Measurements from ENCODE around the gene BICRAL. TPM values are rescaled to one million over a fixed set of nuclear protein-coding genes. Genes with fewer than 3 reads are reported as not detected.

BICRAL gene
- total and polyA plus RNA-seq, 9 of the 15 experiments (the other 6 are each of a cell fraction or from before 2014, with no cell fraction given): 1.2 to 11.9 (median 5.6) TPM

GRCh38 chr6:42745083-42745639 lies 36.7 kb upstream of the BICRAL start (continued):
- TF ChIP-seq ZNF395 (CRISPR knock-in tag; IDR thresholded peaks at IDR 0.05): 0 out of 2 replicates have a peak, but pooled peaks have one; percentile 42
- TF ChIP-seq NCOA4 (IDR thresholded peaks at IDR 0.05; ENCODE audit: partially characterized antibody): no peak
- no peak for TF ChIP-seq ZNF717 (CRISPR knock-in tag; IDR thresholded peaks at IDR 0.05)
- no peak for TF ChIP-seq TEAD4 (IDR thresholded peaks at IDR 0.05; ENCODE audit: low read length)
- TF ChIP-seq TEAD4 (CRISPR knock-in tag; IDR thresholded peaks at IDR 0.05; ENCODE audit: borderline replicate concordance): no peak
- peak; percentile 64; the same call in 1 of the 2 replicates for TF ChIP-seq IFI16 (CRISPR knock-in tag; IDR thresholded peaks at IDR 0.05)
- no peak for TF ChIP-seq ZNF79 (CRISPR knock-in tag; IDR thresholded peaks at IDR 0.05; ENCODE audit: low read depth)
- TF ChIP-seq ZNF253 (CRISPR knock-in tag; conservative IDR thresholded peaks at IDR 0.05): no peak
- TF ChIP-seq, protein P1, sequence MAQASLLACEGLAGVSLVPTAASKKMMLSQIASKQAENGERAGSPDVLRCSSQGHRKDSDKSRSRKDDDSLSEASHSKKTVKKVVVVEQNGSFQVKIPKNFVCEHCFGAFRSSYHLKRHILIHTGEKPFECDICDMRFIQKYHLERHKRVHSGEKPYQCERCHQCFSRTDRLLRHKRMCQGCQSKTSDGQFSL (CRISPR knock-in tag; IDR thresholded peaks at IDR 0.05): no peak
- TF ChIP-seq, protein P1 (tag; IDR thresholded peaks at IDR 0.05): 0 out of 4 replicates have a peak, but pooled peaks of 1 of the 2 experiments have one; percentile 42
- no peak for TF ChIP-seq ZNF212 (CRISPR knock-in tag; IDR thresholded peaks at IDR 0.05)
- TF ChIP-seq ELF4 (CRISPR knock-in tag; IDR thresholded peaks at IDR 0.05): no peak
- TF ChIP-seq ZNF41 (CRISPR knock-in tag; conservative IDR thresholded peaks at IDR 0.05): 0 out of 2 replicates have a peak, but pooled peaks have one; percentile 27
- TF ChIP-seq SIN3A (IDR thresholded peaks at IDR 0.05; ENCODE audit: borderline replicate concordance in 2 of 2, control insufficient read depth in 1 of 2, low read depth in 2 of 2, low read length in 2 of 2): peak; percentile 30 to 58; a peak in 1 of 4 replicates
- TF ChIP-seq YY1 (IDR thresholded peaks at IDR 0.05; ENCODE audit: borderline replicate concordance in 1 of 3, control insufficient read depth in 1 of 3, extremely low read depth in 1 of 3, insufficient read depth in 3 of 3, insufficient read length in 1 of 3, insufficient replicate concordance in 2 of 3, low read depth in 1 of 3, low read length in 2 of 3): peak in 1 of 3 experiments; percentile 21
- TF ChIP-seq PPARD (CRISPR knock-in tag; IDR thresholded peaks at IDR 0.05): peak; percentile 31; the same call in 1 of the 2 replicates
- TF ChIP-seq, protein P2, sequence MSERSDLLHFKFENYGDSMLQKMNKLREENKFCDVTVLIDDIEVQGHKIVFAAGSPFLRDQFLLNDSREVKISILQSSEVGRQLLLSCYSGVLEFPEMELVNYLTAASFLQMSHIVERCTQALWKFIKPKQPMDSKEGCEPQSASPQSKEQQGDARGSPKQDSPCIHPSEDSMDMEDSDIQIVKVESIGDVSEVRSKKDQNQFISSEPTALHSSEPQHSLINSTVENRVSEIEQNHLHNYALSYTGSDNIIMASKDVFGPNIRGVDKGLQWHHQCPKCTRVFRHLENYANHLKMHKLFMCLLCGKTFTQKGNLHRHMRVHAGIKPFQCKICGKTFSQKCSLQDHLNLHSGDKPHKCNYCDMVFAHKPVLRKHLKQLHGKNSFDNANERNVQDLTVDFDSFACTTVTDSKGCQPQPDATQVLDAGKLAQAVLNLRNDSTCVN (CRISPR knock-in tag; IDR thresholded peaks at IDR 0.05): 0 out of 2 replicates have a peak, but pooled peaks have one; percentile 47
- no peak for TF ChIP-seq FUS (optimal IDR thresholded peaks at IDR 0.05; ENCODE audit: low read depth, low read length)
- TF ChIP-seq C11orf30 (IDR thresholded peaks at IDR 0.05; ENCODE audit: low read depth): no peak
- TF ChIP-seq ZNF589 (CRISPR knock-in tag; IDR thresholded peaks at IDR 0.05; ENCODE audit: low read depth): no peak
- peak; percentile 54; the same call in 1 of the 2 replicates for TF ChIP-seq MTF1 (CRISPR knock-in tag; IDR thresholded peaks at IDR 0.05; ENCODE audit: borderline replicate concordance)
- TF ChIP-seq RBBP5 (IDR thresholded peaks at IDR 0.05; ENCODE audit: borderline replicate concordance, insufficient read depth, low read length, poor library complexity, severe bottlenecking): no peak
- TF ChIP-seq, protein P3, sequence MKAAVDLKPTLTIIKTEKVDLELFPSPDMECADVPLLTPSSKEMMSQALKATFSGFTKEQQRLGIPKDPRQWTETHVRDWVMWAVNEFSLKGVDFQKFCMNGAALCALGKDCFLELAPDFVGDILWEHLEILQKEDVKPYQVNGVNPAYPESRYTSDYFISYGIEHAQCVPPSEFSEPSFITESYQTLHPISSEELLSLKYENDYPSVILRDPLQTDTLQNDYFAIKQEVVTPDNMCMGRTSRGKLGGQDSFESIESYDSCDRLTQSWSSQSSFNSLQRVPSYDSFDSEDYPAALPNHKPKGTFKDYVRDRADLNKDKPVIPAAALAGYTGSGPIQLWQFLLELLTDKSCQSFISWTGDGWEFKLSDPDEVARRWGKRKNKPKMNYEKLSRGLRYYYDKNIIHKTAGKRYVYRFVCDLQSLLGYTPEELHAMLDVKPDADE (conservative IDR thresholded peaks at IDR 0.05; ENCODE audit: control insufficient read depth, low read depth, low read length): peak; percentile 68

Data from K562 (cell line).